ENCODE data around the gene ARHGAP33. TPM values are rescaled to one million over a fixed set of nuclear protein-coding genes. Genes with fewer than 3 reads are reported as not detected.
"Not testable (repeated sequence)": the region's sequence is repeated elsewhere in the genome, so short reads cannot be mapped to it uniquely, and the experiment has no call there.

Gene ARHGAP33
- total and polyA plus RNA-seq, 2 donors (not counting 3 experiments of a cell fraction or from before 2014, with no cell fraction given): 11.0 to 18.4 TPM

DNA sequence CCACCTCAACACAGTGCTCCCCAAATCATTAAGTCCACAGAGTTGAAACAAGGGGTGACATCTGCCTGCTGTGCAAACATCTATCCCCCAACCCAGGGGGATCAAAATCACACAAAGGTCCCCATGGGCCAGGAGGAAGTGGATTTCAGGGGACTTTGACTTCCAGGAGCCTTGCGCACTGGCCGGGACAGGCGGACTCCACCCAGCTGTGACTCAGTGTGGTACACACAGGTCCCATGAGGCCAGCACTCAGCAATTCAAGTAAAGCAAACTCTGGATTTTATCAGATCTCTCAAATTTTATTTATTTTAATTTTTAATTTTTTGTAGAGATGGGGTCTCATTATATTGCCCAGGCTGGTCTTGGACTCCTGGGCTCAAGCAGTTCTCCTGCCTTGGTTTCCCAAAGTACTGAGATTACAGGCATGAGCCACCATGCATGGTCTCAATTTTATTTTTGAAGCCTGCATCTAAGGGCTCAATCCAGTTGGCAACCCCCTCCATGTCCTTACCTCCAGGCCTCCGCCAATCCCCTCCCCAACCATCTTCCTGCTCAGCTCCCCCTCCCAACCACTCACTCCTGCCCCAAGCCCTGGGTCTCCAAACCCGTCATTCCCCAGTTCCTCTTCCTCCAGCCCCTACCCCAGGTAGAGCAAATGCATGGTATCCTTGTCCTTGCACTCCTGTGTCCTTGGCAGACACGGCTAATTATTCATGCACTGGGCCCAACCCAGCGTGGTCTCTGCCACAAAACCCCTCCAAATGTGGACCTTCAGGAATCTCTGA is 18.2 kb downstream of the ARHGAP33 start:
- Histone ChIP-seq H3K9me1 (replicated peaks; ENCODE audit: control insufficient read depth, extremely low read depth, insufficient read depth, low read length) (no peaks in the 10 kb centered on the region), H3K27ac (ENCODE audit: insufficient read depth, low read depth, low read length) (no peak overlapping the region), H3K9me3 (replicated peaks; ENCODE audit: control insufficient read depth, insufficient read depth, low read length) (no peaks in the 10 kb centered on the region), H3K4me1 (ENCODE audit: control insufficient read depth, extremely low read depth, insufficient read depth, low read length) (no peaks in the 10 kb centered on the region), H3K4me2 (ENCODE audit: insufficient read depth, low read length) (no peak overlapping the region), H2AFZ (ENCODE audit: low read depth, low read length) (no peak overlapping the region), H3K79me2 (ENCODE audit: control insufficient read depth, insufficient read depth, low read length) (no peaks in the 10 kb centered on the region), H3K27me3 (ENCODE audit: control insufficient read depth in 2 of 2, insufficient read depth in 2 of 2, low read length in 2 of 2) (peaks cover 11 to 22% of the 10 kb centered on the region in 2 experiments), H4K20me1 (replicated peaks; ENCODE audit: control insufficient read depth, extremely low read depth, insufficient read depth, low read length) (no peaks in the 10 kb centered on the region), H3K36me3 (ENCODE audit: control insufficient read depth in 2 of 2, extremely low read depth in 1 of 2, insufficient read depth in 2 of 2, low read length in 2 of 2) (no peaks in the 10 kb centered on the region), H3K9ac (replicated peaks; ENCODE audit: extremely low read depth, insufficient read depth, low read length) (no peak overlapping the region), H3K4me3 (replicated peaks in 1 of 3; ENCODE audit: insufficient read depth in 1 of 3, low read depth in 1 of 3, low read length in 3 of 3) (no peak overlapping the region)
- TF ChIP-seq, protein P1, sequence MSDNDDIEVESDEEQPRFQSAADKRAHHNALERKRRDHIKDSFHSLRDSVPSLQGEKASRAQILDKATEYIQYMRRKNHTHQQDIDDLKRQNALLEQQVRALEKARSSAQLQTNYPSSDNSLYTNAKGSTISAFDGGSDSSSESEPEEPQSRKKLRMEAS (IDR thresholded peaks at IDR 0.05; ENCODE audit: insufficient read depth, insufficient read length): no peak
- TF ChIP-seq FOS (IDR thresholded peaks at IDR 0.05; ENCODE audit: borderline replicate concordance, insufficient read depth, low read length) (no peak), MYC (IDR thresholded peaks at IDR 0.05; ENCODE audit: low read depth, low read length) (no peak), POLR2AphosphoS5 (IDR thresholded peaks at IDR 0.05; ENCODE audit: insufficient read depth, low read depth, low read length) (no peak), JUN (IDR thresholded peaks at IDR 0.05; ENCODE audit: borderline replicate concordance, insufficient read depth, insufficient read length, low read depth) (no peak), EZH2 (IDR thresholded peaks at IDR 0.05; ENCODE audit: borderline replicate concordance, low read depth, low read length, severe bottlenecking) (no peak), POLR2A (IDR thresholded peaks at IDR 0.05; ENCODE audit: low read depth, low read length) (no peak), GATA2 (IDR thresholded peaks at IDR 0.05; ENCODE audit: insufficient read depth, insufficient read length, low read depth, low read length) (no peak)
- TF ChIP-seq, protein P2, sequence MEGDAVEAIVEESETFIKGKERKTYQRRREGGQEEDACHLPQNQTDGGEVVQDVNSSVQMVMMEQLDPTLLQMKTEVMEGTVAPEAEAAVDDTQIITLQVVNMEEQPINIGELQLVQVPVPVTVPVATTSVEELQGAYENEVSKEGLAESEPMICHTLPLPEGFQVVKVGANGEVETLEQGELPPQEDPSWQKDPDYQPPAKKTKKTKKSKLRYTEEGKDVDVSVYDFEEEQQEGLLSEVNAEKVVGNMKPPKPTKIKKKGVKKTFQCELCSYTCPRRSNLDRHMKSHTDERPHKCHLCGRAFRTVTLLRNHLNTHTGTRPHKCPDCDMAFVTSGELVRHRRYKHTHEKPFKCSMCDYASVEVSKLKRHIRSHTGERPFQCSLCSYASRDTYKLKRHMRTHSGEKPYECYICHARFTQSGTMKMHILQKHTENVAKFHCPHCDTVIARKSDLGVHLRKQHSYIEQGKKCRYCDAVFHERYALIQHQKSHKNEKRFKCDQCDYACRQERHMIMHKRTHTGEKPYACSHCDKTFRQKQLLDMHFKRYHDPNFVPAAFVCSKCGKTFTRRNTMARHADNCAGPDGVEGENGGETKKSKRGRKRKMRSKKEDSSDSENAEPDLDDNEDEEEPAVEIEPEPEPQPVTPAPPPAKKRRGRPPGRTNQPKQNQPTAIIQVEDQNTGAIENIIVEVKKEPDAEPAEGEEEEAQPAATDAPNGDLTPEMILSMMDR (IDR thresholded peaks at IDR 0.05; ENCODE audit: extremely low read depth in 1 of 2, insufficient read depth in 1 of 2, low read depth in 1 of 2, low read length in 2 of 2): no peak
- POLR2A ChIA-PET: interaction anchor here (0.6 kb wide), 1 partner anchor 136 kb away, joined by 6 read pairs; no protein-coding TSS in a partner anchor
- CTCF ChIA-PET: interaction anchor here (0.6 kb wide), 1 partner anchor 17 kb away, joined by 3 read pairs; no protein-coding TSS in a partner anchor
- no peak for FAIRE-seq
- intact Hi-C loops (cut with micrococcal nuclease): no loop called here
- no TSS peak for BruUV-seq (replicated peaks)
- DNase-seq (ENCODE audit: low read depth, low spot score): no peak
- dilution Hi-C loops (cut with MboI; ENCODE audit: extremely low pct_ligation_motif_present, low sequenced_read_pairs): no loop called here

DNA sequence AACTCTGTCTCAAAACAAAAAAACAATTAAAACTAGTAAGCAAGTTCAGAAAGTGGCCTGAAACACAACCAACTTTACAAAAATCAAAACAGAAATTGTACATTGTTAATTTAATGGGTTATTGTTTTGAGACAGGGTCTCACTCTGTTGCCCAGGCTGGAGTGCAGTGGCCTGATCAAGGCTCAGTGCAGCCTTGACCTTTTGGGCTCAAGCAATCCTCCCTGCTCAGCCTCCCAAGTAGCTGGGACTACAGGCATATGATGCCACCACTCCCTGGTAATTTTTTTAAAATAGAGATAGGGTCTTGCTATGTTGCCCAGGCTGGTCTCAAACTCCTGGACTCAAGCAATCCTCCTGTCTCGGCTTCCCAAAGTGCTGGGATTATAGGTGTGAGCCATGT is 20.2 kb downstream of the ARHGAP33 start:
- CTCF ChIA-PET; H3K9ac ChIP-seq (replicated peaks; ENCODE audit: extremely low read depth, insufficient read depth, low read length); H3K9me1 ChIP-seq (replicated peaks; ENCODE audit: control insufficient read depth, extremely low read depth, insufficient read depth, low read length); H3K36me3 ChIP-seq (ENCODE audit: control insufficient read depth in 2 of 2, extremely low read depth in 1 of 2, insufficient read depth in 2 of 2, low read length in 2 of 2); intact Hi-C loops (cut with micrococcal nuclease); POLR2A ChIA-PET; BruUV-seq (replicated peaks); DNase-seq (ENCODE audit: low read depth, low spot score); H3K4me1 ChIP-seq (ENCODE audit: control insufficient read depth, extremely low read depth, insufficient read depth, low read length); dilution Hi-C loops (cut with MboI; ENCODE audit: extremely low pct_ligation_motif_present, low sequenced_read_pairs); H3K4me2 ChIP-seq (ENCODE audit: insufficient read depth, low read length); H2AFZ ChIP-seq (ENCODE audit: low read depth, low read length); H3K27ac ChIP-seq (ENCODE audit: insufficient read depth, low read depth, low read length); H3K4me3 ChIP-seq (replicated peaks in 1 of 3; ENCODE audit: insufficient read depth in 1 of 3, low read depth in 1 of 3, low read length in 3 of 3); H3K79me2 ChIP-seq (ENCODE audit: control insufficient read depth, insufficient read depth, low read length); H4K20me1 ChIP-seq (replicated peaks; ENCODE audit: control insufficient read depth, extremely low read depth, insufficient read depth, low read length); FAIRE-seq; H3K9me3 ChIP-seq (replicated peaks; ENCODE audit: control insufficient read depth, insufficient read depth, low read length): not testable (repeated sequence)
- H3K27me3 ChIP-seq (ENCODE audit: control insufficient read depth in 2 of 2, insufficient read depth in 2 of 2, low read length in 2 of 2): peaks cover 11 to 22% of the 10 kb centered on the region in 2 experiments

All from endothelial cell of umbilical vein (primary cell).